HG02981 (cell line): ENCODE results near the gene GALNT8.

Experiments used
- ATAC-seq: cut with Tn5 transposase; IDR thresholded peaks from one replicate; pipeline ENCODE4 v1.9.1; 2021; ENCODE audit warnings: mild to moderate bottlenecking, moderate library complexity; ENCODE audit not compliant: unreplicated experiment

GALNT8 gene

DNA sequence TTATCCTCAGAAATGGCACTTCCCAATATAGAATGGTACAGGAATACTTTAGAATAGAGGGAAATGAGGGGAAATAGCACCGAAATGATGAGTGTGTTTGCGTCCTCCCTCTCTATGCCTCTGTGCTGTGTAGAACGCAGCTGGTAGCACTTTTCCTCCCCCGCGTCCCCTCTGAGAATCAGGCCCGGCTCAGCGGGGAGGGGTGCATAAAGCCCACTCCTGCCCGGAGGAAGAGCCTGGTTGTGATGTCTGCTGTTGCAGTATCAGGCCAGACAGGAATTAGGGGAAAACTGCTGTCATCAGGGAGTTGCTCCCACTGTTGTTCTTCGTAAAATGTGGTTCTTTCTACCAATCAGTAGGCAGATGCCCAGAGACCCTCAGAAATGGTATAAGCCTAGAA, 76.0 kb downstream of the GALNT8 start:
- ATAC-seq: no peak

DNA sequence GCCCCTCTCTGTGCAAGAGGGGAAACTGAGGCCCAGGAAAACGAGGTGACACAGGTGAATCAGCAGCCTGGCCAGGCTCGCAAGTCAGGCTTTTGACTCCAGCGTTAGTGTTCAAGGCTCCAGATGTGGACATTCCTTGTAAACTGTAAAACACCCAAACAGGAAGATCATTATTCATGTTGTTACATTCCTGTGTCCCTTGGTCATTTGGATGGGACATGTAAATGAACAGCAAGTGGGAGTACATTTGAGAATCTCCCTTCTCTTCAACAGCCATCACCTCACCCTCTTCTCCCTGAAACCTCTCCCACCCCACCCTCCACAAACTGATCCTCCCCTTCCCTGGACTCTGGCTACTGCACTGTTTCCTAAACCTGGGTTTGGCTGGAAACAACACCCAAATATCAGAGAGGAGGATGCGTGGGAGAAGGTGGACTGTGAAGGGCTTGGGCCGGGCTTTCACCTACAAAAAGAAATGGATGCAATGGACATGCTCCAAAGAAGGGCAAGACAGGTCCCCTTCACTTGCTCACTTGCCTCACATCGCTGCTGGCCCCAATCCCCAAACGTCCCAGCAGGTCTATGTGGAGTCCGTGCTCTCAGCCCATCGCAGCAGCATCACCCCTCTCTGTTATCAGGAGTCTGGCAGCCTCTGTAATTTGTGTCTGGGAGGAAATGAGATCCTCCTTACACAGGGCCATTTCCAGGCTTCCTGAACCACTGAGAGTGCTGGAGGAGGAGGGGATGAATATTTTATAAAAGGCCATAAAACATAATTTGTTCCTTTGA, 76.7 kb downstream of the GALNT8 start:
- no peak for ATAC-seq

GRCh38 chr12:4800555-4800954, 80.4 kb downstream of the GALNT8 start:
- no peak for ATAC-seq

DNA sequence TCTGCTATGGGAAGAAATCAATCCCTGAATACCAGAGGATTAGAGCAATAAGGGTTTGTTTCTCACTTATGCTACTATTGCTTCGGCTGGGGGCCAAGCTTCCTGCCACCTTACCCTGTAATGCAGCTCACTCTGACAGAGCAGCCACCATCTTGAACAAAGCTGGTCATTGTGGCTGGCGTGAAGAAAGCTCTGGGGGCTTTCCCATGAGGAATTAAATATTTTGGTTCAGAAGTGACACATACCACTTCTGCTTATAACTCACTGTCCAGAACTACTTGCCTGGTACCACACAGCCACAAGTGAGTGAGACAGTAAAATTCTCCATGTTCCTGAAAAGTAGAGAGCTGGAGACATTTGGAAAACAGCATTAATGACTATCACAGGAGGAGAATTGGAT, 82.6 kb downstream of the GALNT8 start:
- ATAC-seq: no peak

GRCh38 chr12:4806439-4807115, 86.4 kb downstream of the GALNT8 start:
- ATAC-seq: no peak

DNA sequence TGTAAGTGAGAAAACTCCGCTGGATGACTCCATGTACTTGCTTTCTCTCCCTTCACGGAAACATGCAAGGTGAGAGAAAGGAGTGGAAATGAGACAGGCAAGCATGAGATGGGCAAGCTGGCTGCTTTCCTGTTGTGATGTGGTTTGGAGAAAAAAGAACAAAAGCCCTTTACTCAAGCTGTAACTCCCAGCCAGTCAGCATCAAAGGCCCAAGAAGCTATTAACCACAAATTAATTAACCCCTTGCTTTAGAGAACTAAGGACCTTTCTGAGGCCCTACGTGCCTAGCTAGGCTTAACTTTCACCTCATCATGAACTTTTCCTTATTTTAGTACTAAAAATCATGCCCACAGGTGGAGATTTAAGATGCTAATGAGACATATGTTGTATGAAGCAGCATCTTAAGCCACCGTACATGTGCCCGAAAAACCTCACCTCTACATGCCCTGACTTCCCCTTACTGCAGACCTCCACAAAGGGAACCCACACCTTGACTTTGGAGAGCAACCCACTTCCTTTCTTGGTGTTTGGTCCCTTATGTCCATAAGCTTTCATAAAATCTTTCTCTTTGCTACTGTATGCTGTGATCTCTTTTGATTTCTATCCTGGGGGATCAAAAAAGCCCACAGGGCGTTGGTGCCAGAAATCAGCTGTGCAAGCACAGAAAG, 87.0 kb downstream of the GALNT8 start:
- no peak for ATAC-seq

GRCh38 chr12:4807813-4808212, 87.6 kb downstream of the GALNT8 start:
- no peak for ATAC-seq

GRCh38 chr12:4809013-4809448, 88.8 kb downstream of the GALNT8 start:
- no peak for ATAC-seq

DNA sequence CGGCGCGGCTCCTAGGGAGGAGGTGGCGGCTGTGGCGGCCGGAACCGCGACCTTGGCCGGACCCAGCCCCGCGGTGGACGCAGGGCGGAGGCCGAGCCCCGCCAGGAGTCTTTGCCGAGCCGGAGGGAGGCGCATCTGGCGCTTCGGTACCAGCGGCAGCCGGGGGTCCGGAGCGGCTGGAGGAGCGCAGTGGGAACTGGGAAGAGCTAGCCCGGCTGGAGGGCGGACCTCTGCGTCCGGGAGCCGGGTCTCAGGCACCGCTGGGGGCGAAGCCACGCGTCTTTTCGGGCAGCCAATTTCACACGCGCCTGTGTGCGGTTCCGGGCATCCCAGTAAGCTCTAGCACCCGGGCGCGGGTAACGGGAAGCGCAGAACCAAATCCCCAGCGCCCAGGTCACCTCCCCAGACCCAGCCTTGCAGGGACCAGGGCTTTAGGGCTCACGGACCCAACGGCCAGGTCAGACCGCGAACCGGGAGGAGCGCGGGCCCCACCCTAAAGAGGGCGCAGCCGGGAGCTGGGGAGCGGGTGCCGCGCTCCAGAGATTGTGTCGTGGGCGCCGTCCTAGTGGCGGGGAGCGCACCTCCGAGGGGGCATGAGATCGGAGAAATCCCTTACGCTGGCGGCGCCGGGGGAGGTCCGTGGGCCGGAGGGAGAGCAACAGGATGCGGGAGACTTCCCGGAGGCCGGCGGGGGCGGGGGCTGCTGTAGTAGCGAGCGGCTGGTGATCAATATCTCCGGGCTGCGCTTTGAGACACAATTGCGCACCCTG, 89.4 kb downstream of the GALNT8 start:
- ATAC-seq: no peak

DNA sequence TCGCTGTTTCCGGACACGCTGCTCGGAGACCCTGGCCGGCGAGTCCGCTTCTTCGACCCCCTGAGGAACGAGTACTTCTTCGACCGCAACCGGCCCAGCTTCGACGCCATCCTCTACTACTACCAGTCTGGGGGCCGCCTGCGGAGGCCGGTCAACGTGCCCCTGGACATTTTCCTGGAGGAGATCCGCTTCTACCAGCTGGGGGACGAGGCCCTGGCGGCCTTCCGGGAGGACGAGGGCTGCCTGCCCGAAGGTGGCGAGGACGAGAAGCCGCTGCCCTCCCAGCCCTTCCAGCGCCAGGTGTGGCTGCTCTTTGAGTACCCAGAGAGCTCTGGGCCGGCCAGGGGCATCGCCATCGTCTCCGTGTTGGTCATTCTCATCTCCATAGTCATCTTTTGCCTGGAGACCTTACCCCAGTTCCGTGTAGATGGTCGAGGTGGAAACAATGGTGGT, 90.0 kb downstream of the GALNT8 start:
- no peak for ATAC-seq

DNA sequence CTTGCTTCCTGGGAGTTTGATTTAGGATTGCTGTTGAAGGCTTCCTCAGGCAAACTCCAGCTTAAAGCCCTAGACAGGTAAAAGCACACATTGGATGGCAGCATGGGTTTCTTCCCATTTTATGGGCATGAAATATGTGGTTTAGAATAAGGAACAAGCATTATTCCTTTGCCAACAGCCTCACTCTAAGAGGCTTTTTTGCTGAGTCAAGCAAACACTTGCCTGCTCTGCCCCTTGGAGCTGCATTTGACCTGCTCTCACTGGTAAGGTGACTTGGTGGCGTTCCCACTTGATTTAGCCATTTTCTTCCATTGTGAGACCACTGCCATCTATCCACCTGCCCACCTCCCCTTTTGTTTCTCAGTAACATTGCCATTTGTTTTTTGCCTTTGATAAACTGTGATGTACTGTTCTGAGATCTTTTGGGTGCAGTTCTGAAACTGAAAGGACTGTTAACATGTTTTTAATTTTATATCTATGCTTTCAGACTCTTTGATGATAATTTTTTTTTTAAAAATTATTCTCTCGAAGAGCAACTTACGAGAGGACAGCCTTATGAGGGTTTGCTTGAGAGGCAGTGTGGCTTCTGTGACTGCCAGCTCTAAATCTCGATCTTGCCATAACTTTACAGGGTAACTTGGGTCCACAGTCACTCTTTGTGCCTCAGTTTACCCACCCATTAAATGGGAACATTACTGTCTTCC, 92.6 kb downstream of the GALNT8 start:
- ATAC-seq: no peak

- no peak for ATAC-seq
These were observed 93.5 kb downstream of the GALNT8 start for GRCh38 chr12:4813741-4814140.

GRCh38 chr12:4814485-4814884, 94.3 kb downstream of the GALNT8 start:
- no peak for ATAC-seq

- ATAC-seq: no peak
These were observed 96.7 kb downstream of the GALNT8 start for GRCh38 chr12:4816744-4817525.

DNA sequence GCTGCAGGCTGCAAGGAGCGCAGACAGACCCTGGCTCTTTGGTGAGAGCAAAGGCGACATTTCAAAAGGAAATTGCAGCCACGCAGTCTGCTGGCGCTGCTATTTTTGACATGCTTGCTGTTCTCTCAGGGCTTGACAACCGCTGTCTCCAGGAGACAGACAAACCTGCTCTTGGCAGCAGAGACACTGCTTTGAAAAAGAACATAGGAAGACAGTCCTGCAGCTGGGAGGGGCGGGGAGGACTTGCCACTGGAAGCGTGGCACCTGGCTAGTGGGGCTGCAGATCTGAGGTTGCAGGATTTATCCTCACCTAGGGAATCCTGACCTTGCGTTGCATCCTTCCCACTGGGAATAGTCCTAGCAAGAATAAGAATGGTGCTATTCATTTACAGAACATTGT, 97.7 kb downstream of the GALNT8 start:
- ATAC-seq: no peak

GRCh38 chr12:4819654-4820053, 99.5 kb downstream of the GALNT8 start:
- no peak for ATAC-seq

- no peak for ATAC-seq
These were observed 100.8 kb downstream of the GALNT8 start for GRCh38 chr12:4820971-4821370.
